ENCODE results near the gene FNDC3B. TPM values are rescaled to one million over a fixed set of nuclear protein-coding genes. Genes with fewer than 3 reads are reported as not detected.
"Not testable (repeated sequence)": the region's sequence is repeated elsewhere in the genome, so short reads cannot be mapped to it uniquely, and the experiment has no call there.

Gene FNDC3B
- total RNA-seq, 1 donor from 2014 or later, result 64.4 TPM

- no peak for ATAC-seq
- intact Hi-C loops (cut with micrococcal nuclease), result no loop called here
- DNase-seq, result no peak
Observed at GRCh38 chr3:172253200-172253599, 213.8 kb downstream of the FNDC3B start.

- intact Hi-C loops (cut with micrococcal nuclease), result no loop called here
- DNase-seq, result no peak
- no peak for ATAC-seq
Observed at GRCh38 chr3:172254542-172254941, 215.2 kb downstream of the FNDC3B start.

GRCh38 chr3:172255321-172255720 is 215.9 kb downstream of the FNDC3B start:
- DNase-seq; intact Hi-C loops (cut with micrococcal nuclease); ATAC-seq: not testable (repeated sequence)

GRCh38 chr3:172256101-172256734 is 216.8 kb downstream of the FNDC3B start:
- intact Hi-C loops (cut with micrococcal nuclease), result no loop called here
- ATAC-seq (peak; percentile 84), DNase-seq (no peak)

GRCh38 chr3:172257648-172258400 is 218.4 kb downstream of the FNDC3B start:
- intact Hi-C loops (cut with micrococcal nuclease), result no loop called here
- DNase-seq (no peak), ATAC-seq (no peak)

GRCh38 chr3:172258624-172259023 is 219.2 kb downstream of the FNDC3B start:
- intact Hi-C loops (cut with micrococcal nuclease), result no loop called here
- no peak for DNase-seq

GRCh38 chr3:172259111-172259541 is 219.7 kb downstream of the FNDC3B start:
- intact Hi-C loops (cut with micrococcal nuclease), result no loop called here
- DNase-seq (no peak), ATAC-seq (peak; percentile 61)

More at GRCh38 chr3:172258624-172259023, 219.2 kb downstream of the FNDC3B start:
- peak; percentile 73 for ATAC-seq

GRCh38 chr3:172259726-172260248 is 220.4 kb downstream of the FNDC3B start:
- DNase-seq, result no peak
- ATAC-seq, result no peak
- intact Hi-C loops (cut with micrococcal nuclease), result no loop called here

- ATAC-seq (no peak), DNase-seq (no peak)
- intact Hi-C loops (cut with micrococcal nuclease), result no loop called here
Observed at GRCh38 chr3:172260381-172260780, 221.0 kb downstream of the FNDC3B start.

GRCh38 chr3:172261054-172261453 is 221.7 kb downstream of the FNDC3B start:
- DNase-seq (no peak), ATAC-seq (no peak)
- intact Hi-C loops (cut with micrococcal nuclease), result no loop called here

GRCh38 chr3:172262991-172263608 is 223.7 kb downstream of the FNDC3B start:
- ATAC-seq, result no peak
- no peak for DNase-seq
- intact Hi-C loops (cut with micrococcal nuclease), result no loop called here

- ATAC-seq (no peak), DNase-seq (no peak)
- intact Hi-C loops (cut with micrococcal nuclease), result no loop called here
Observed at GRCh38 chr3:172263781-172264486, 224.6 kb downstream of the FNDC3B start.

GRCh38 chr3:172266103-172266502 is 226.7 kb downstream of the FNDC3B start:
- ATAC-seq, result no peak
- intact Hi-C loops (cut with micrococcal nuclease), result no loop called here

GRCh38 chr3:172268425-172268824 is 229.0 kb downstream of the FNDC3B start:
- DNase-seq (no peak), ATAC-seq (no peak)
- intact Hi-C loops (cut with micrococcal nuclease), result no loop called here

More at GRCh38 chr3:172266103-172266502, 226.7 kb downstream of the FNDC3B start:
- DNase-seq, result no peak

GRCh38 chr3:172268868-172269267 is 229.5 kb downstream of the FNDC3B start:
- ATAC-seq, result no peak

GRCh38 chr3:172270557-172271166 is 231.3 kb downstream of the FNDC3B start:
- ATAC-seq (no peak), DNase-seq (no peak)
- intact Hi-C loops (cut with micrococcal nuclease), result no loop called here

More at GRCh38 chr3:172268868-172269267, 229.5 kb downstream of the FNDC3B start:
- no peak for DNase-seq
- intact Hi-C loops (cut with micrococcal nuclease), result no loop called here

- intact Hi-C loops (cut with micrococcal nuclease), result no loop called here
- no peak for DNase-seq
- ATAC-seq, result no peak
Observed at GRCh38 chr3:172271386-172271976, 232.1 kb downstream of the FNDC3B start.

GRCh38 chr3:172272698-172273097 is 233.3 kb downstream of the FNDC3B start:
- intact Hi-C loops (cut with micrococcal nuclease), result no loop called here
- ATAC-seq, result peak; percentile 68
- no peak for DNase-seq

- DNase-seq (no peak), ATAC-seq (no peak)
- intact Hi-C loops (cut with micrococcal nuclease), result no loop called here
Observed at GRCh38 chr3:172273378-172273777, 234.0 kb downstream of the FNDC3B start.

All from left ventricle myocardium superior (tissue), 1 donor.